ENCODE data around the gene FNDC5.

The FNDC5 gene

DNA sequence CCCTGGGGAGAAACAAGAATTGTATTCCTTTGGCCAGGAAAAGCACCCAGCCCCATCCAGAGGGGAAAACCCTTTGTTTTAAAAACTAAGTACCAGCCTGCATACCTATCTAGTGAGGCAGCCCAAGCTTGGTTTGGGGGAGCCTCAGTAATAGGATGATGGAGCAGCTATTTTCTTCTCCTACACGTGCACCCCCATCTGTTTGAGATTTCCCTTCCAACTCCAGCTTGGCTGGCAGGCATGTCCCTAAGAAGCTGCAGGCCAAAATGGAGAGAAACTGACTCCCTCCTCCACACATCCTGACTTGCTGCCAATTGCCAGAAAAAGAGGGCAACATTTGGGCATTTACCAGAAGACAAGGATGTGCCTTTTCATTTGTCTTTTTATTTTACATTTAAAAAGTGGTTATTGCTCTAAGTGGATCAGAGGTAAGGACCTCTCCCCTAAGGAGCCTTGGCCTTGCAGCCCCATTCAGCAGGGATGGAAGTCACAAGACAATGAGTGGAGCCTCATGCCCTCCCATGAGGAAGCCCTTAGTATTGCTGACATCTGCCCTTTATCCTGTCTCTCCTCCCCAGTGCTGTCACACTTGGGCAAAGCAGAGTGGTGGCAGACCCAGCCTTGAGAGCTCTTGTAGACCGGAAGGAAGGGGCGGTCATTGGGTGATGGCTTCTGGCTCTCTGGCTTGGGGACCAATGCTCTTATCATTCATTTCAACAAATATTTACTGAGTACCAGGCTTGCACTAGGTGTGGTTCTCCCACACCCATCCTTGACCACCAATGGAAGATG lies 8.6 kb downstream of the FNDC5 start:
- Histone ChIP-seq H3K4me1 (ENCODE audit: low read depth, poor library complexity, severe bottlenecking) (no peaks in the 10 kb centered on the region), H3K4me2 (no peak overlapping the region), H3K27ac (no peak overlapping the region), H4K20me1 (ENCODE audit: insufficient read depth) (no peaks in the 10 kb centered on the region), H2AFZ (ENCODE audit: low read depth) (no peak overlapping the region), H3K36me3 (ENCODE audit: insufficient read depth) (no peaks in the 10 kb centered on the region), H3K79me2 (ENCODE audit: insufficient read depth, low read depth) (no peaks in the 10 kb centered on the region), H3K27me3 (ENCODE audit: insufficient read depth, low read depth) (no peaks in the 10 kb centered on the region), H3K4me3 (IDR thresholded peaks at IDR 0.05; ENCODE audit: insufficient read depth, low read depth, low read length) (no peak overlapping the region), H3K9ac (no peak overlapping the region)
- TF ChIP-seq, protein P1, sequence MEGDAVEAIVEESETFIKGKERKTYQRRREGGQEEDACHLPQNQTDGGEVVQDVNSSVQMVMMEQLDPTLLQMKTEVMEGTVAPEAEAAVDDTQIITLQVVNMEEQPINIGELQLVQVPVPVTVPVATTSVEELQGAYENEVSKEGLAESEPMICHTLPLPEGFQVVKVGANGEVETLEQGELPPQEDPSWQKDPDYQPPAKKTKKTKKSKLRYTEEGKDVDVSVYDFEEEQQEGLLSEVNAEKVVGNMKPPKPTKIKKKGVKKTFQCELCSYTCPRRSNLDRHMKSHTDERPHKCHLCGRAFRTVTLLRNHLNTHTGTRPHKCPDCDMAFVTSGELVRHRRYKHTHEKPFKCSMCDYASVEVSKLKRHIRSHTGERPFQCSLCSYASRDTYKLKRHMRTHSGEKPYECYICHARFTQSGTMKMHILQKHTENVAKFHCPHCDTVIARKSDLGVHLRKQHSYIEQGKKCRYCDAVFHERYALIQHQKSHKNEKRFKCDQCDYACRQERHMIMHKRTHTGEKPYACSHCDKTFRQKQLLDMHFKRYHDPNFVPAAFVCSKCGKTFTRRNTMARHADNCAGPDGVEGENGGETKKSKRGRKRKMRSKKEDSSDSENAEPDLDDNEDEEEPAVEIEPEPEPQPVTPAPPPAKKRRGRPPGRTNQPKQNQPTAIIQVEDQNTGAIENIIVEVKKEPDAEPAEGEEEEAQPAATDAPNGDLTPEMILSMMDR (conservative IDR thresholded peaks at IDR 0.05; ENCODE audit: low read depth, low read length) = no peak

DNA sequence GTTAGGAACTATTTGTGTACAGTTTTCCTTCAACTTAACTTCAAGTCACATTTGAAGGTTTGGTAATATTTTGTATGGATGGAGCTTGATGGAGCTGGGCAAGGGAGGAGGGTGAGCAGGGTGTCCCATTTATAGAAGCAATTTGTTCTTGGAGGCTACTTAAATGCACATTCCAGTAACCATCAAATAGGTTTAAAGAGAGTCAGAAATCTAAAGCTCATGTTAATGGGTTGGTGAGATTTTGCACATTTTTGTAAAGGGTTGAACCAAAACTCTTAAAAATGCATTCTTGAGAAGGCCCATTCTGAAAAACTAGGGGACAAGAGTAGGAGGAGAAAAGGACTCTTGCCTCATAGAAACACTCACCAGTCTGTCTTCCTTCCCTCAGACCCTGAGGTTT lies 10.1 kb downstream of the FNDC5 start:
- Histone ChIP-seq H3K27ac (no peak overlapping the region), H3K79me2 (ENCODE audit: insufficient read depth, low read depth) (no peaks in the 10 kb centered on the region), H3K9ac (no peak overlapping the region), H3K36me3 (ENCODE audit: insufficient read depth) (no peaks in the 10 kb centered on the region), H3K27me3 (ENCODE audit: insufficient read depth, low read depth) (no peaks in the 10 kb centered on the region), H2AFZ (ENCODE audit: low read depth) (no peak overlapping the region), H3K4me3 (IDR thresholded peaks at IDR 0.05; ENCODE audit: insufficient read depth, low read depth, low read length) (no peak overlapping the region), H3K4me2 (no peak overlapping the region), H4K20me1 (ENCODE audit: insufficient read depth) (no peaks in the 10 kb centered on the region), H3K4me1 (ENCODE audit: low read depth, poor library complexity, severe bottlenecking) (no peaks in the 10 kb centered on the region)
- TF ChIP-seq, protein P1 (conservative IDR thresholded peaks at IDR 0.05; ENCODE audit: low read depth, low read length) = no peak

DNA sequence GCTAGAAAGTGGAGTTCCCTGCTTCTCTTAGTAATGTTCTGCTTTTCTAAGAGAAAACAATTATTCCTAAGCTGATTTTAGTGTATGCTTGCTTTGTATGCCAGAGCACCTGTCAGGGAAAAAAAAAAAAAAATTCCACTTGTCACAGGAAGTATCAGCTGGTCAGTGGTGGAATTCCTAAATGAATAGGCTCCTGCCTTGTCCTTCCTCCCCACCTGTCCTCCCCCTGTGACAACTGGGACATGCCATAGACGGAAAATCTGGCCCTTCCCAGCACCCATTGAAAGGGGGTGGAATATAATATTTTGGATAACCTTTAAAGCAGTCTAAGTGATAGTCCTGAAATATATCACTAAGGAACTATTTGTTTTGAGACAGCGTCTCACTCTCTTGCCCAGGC lies 10.8 kb downstream of the FNDC5 start:
- Histone ChIP-seq H2AFZ (ENCODE audit: low read depth) (no peak overlapping the region), H4K20me1 (ENCODE audit: insufficient read depth) (no peaks in the 10 kb centered on the region), H3K4me3 (IDR thresholded peaks at IDR 0.05; ENCODE audit: insufficient read depth, low read depth, low read length) (no peak overlapping the region), H3K36me3 (ENCODE audit: insufficient read depth) (no peaks in the 10 kb centered on the region), H3K79me2 (ENCODE audit: insufficient read depth, low read depth) (no peaks in the 10 kb centered on the region), H3K9ac (no peak overlapping the region), H3K4me2 (no peak overlapping the region), H3K27ac (no peak overlapping the region), H3K27me3 (ENCODE audit: insufficient read depth, low read depth) (no peaks in the 10 kb centered on the region), H3K4me1 (ENCODE audit: low read depth, poor library complexity, severe bottlenecking) (no peaks in the 10 kb centered on the region)
- TF ChIP-seq, protein P1 (conservative IDR thresholded peaks at IDR 0.05; ENCODE audit: low read depth, low read length) = no peak

DNA sequence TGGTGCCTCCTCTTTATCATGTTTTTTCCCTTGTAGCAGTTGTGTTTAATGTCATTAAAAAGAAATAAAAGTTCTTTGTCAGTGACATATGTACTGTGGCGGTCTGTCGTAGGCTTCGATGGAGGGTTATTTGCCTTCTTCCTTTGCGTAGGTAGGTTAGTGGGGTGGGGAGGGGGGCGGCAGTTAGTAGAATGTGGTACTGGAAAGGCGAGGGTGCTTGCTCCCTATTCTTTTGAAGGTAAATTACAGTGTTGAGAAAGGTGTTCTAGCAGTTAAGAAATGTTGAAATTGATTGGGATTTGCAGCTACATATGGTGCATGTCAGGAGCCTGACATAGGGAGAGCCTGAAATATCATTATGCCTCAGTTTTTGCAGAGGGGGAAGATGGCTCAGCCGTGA lies 11.9 kb downstream of the FNDC5 start:
- Histone ChIP-seq H3K4me3 (IDR thresholded peaks at IDR 0.05; ENCODE audit: insufficient read depth, low read depth, low read length) (no peak overlapping the region), H3K27ac (no peak overlapping the region), H3K36me3 (ENCODE audit: insufficient read depth) (no peaks in the 10 kb centered on the region)

More for the DNA sequence above, 11.9 kb downstream of the FNDC5 start:
- Histone ChIP-seq H3K79me2 (ENCODE audit: insufficient read depth, low read depth) (no peaks in the 10 kb centered on the region), H3K27me3 (ENCODE audit: insufficient read depth, low read depth) (no peaks in the 10 kb centered on the region), H4K20me1 (ENCODE audit: insufficient read depth) (no peaks in the 10 kb centered on the region), H3K4me1 (ENCODE audit: low read depth, poor library complexity, severe bottlenecking) (no peaks in the 10 kb centered on the region), H3K9ac (no peak overlapping the region), H3K4me2 (no peak overlapping the region), H2AFZ (ENCODE audit: low read depth) (no peak overlapping the region)
- TF ChIP-seq, protein P1 (conservative IDR thresholded peaks at IDR 0.05; ENCODE audit: low read depth, low read length) = no peak

Measured in KMS-11 (cell line).